Measurements from ENCODE around the gene NUP188.

DNA sequence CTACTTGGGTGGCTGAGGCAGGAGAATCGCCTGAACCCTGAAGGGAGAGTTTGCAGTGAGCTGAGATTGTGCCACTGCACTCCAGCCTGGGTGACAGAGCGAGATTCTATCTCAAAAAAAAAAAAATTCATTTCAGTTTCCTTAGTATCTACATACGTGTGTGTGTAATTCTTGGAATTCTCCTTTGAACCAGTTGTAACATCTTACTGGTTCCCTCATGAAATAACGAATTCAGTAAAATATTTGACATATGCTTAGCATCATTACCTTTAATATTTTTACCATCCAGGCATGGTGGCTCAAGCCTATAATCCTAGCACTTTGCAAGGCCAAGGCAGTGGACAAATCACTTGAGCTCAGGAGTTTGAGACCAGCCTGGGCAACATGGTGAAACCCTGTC lies 17.9 kb upstream of the NUP188 start:
- TF ChIP-seq POLR2A (IDR thresholded peaks at IDR 0.05; ENCODE audit: low read depth, low read length) = no peak
- no peak for TF ChIP-seq POLR2AphosphoS5 (IDR thresholded peaks at IDR 0.05; ENCODE audit: insufficient read depth, low read depth, low read length)
- TF ChIP-seq, protein P1, sequence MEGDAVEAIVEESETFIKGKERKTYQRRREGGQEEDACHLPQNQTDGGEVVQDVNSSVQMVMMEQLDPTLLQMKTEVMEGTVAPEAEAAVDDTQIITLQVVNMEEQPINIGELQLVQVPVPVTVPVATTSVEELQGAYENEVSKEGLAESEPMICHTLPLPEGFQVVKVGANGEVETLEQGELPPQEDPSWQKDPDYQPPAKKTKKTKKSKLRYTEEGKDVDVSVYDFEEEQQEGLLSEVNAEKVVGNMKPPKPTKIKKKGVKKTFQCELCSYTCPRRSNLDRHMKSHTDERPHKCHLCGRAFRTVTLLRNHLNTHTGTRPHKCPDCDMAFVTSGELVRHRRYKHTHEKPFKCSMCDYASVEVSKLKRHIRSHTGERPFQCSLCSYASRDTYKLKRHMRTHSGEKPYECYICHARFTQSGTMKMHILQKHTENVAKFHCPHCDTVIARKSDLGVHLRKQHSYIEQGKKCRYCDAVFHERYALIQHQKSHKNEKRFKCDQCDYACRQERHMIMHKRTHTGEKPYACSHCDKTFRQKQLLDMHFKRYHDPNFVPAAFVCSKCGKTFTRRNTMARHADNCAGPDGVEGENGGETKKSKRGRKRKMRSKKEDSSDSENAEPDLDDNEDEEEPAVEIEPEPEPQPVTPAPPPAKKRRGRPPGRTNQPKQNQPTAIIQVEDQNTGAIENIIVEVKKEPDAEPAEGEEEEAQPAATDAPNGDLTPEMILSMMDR (IDR thresholded peaks at IDR 0.05; ENCODE audit: extremely low read depth in 1 of 2, insufficient read depth in 1 of 2, low read depth in 1 of 2, low read length in 2 of 2) = no peak
- no peak for TF ChIP-seq JUN (IDR thresholded peaks at IDR 0.05; ENCODE audit: borderline replicate concordance, insufficient read depth, insufficient read length, low read depth)
- TF ChIP-seq, protein P2, sequence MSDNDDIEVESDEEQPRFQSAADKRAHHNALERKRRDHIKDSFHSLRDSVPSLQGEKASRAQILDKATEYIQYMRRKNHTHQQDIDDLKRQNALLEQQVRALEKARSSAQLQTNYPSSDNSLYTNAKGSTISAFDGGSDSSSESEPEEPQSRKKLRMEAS (IDR thresholded peaks at IDR 0.05; ENCODE audit: insufficient read depth, insufficient read length) = no peak

Measured in endothelial cell of umbilical vein (primary cell).